ENCODE results near the gene COX6B1.
A peak's percentile ranks its signal among the peaks of the same experiment; 100 is the strongest.
"Not testable (repeated sequence)": the region's sequence is repeated elsewhere in the genome, so short reads cannot be mapped to it uniquely, and the experiment has no call there.

COX6B1 gene, protein sequence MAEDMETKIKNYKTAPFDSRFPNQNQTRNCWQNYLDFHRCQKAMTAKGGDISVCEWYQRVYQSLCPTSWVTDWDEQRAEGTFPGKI

DNA sequence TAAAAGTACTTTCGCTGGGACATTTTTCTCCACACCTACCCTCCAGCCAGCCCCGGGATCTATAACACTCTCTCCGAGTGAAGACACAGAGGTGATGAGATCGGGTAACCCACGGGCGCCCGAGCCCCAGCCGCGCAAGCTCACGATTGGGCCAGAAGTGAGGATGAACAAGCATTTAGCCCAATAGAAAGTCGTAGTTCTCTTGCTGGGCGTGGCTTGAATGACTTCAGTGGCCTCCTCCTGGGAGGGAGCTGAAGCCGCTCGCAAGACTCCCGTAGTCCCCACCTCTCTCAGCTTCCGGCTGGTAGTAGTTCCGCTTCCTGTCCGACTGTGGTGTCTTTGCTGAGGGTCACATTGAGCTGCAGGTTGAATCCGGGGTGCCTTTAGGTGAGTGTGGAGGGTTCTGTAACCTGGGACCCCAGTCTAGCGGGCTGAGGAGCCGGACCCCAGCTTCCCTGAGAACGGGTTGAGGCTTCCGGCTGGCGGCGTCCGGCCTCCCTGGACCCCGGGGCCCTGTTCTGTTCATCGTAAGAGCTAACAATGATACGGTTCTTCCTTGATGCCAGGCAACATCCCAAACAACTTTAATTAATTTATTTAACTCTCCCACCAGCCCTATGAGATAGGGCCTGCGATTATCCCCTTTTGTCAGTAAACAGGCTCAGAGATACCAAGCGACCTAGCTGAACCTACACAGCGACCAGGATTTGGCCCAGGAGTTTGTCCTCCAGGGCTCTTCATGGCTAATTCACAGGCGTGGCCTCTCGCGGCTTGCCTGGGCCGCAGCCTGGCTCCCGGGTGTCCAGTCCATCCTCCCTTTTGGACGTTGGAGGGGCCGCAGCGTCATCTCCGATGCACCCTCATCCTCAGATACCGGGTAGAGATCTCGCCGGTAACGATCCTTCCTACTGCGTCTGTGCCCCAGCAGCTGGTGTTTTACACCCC is at the start of gene COX6B1:
Gene COX6B1 (plus strand): TSS at position 307 of the 945 bp plus-strand sequence. CDS start 2,921 bp downstream, outside the sequence.
- DNase-seq, result peak; percentile 94

DNA sequence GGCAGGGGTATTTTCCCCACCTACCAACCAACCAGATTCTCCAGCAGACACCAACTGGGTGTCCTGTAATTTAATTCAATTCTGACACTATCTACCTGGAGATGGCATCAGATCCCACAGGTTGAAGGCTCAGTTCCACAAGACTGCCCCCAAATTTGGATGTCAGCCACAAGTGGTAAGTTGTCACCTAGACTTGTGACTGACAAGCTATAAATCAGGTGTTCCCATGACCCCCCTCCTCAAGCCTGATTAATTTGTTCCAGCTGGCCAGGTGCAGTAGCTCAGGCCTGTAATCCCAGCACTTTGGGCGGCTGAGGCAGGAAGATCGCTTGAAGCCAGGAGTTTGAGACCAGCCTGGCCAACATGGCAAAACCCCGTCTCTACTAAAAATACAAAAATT is 46.2 kb upstream of the COX6B1 start:
- DNase-seq, result no peak

GRCh38 chr19:35604436-35604835 is 43.7 kb upstream of the COX6B1 start:
- not testable (repeated sequence) for DNase-seq

- not testable (repeated sequence) for DNase-seq
These were observed 41.0 kb upstream of the COX6B1 start for GRCh38 chr19:35607170-35607569.

DNA sequence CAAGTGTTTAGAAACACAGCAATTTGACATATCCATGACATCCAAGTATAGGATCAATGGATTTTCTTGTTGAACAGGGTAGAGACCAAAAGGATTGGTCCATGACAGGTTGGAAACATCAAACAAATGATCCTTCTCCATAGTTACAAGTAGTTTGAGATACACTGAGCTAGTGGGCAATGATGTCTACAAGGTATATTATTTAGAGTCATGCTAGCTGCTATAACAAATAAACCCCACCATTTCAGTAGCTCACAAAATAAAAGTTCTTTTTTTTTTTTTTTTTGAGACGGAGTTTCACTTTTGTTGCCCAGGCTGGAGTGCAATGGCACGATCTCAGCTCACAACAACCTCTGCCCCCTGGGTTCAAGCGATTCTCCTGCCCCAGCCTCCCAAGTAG is 40.5 kb upstream of the COX6B1 start:
- DNase-seq, result no peak

GRCh38 chr19:35608251-35608650 is 39.9 kb upstream of the COX6B1 start:
- DNase-seq, result no peak

DNA sequence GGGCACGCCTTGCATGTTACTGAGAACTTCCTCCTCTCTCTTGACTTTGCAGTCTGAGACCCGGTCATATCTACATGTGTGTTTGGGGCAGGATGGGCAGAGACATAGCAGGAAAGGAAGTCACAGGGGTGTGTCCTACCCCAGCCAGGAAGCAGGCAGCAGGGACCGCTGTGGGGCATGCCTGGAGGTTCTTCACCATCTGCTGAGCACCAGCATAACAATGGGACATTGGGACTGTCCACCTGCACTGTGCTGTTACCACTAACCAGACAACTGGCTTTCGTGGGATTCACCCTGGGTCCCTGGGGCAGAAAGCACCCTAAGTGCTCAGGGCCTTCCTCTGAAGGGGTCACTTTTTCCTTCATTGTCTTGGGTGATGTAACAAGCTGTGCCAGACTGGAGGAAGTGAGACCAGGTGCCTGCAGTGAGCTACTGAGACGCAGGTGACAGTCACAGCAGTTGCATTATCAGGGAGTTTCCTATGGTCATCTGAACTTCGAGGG is 38.2 kb upstream of the COX6B1 start:
- DNase-seq, result no peak

- no peak for DNase-seq
These were observed 35.9 kb upstream of the COX6B1 start for GRCh38 chr19:35612224-35612558.

DNA sequence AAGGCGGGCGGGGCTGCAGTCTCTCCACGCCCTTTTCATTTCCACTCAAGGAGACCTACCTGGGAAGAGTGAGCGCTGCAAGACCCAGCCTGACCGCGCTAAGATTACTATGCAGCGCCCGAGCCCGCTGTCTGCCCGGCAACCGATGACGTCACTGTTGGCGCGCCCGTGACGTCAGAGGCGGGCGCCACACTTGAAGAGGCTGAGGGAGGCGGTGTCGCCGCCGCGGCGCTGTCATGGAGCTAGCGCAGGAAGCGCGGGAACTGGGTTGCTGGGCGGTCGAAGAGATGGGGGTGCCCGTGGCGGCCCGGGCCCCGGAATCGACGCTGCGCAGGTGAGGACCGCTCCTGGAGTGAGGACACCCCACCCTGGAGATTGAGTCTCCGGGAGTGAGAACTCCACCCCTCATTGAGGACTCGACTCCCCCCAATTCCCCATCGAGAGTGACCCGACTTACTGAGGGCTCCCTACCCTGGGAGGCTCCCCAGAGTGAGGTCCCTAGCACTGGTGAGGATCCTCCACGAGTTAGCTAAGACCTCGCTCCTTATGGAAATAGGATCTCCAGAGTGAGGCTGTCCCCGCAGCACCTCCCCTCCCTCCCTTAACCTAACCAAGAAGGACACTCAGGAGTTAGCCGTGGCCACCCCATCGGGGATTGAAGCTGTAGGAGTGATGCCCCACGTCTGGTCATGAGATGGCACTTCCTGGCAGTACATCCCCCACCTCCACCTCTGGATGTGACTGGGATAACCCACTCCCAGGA is 35.4 kb upstream of the COX6B1 start, which contains the start of gene HAUS5:
Gene HAUS5 (plus strand): TSS at position 177 of the 763 bp plus-strand sequence. CDS start 60 bp downstream, at position 237.
- DNase-seq, result peak; percentile 86

- no peak for DNase-seq
These were observed 34.5 kb upstream of the COX6B1 start for GRCh38 chr19:35613574-35613973.

GRCh38 chr19:35615036-35615435 is 33.1 kb upstream of the COX6B1 start:
- no peak for DNase-seq

- DNase-seq, result no peak
These were observed 29.3 kb upstream of the COX6B1 start for GRCh38 chr19:35618857-35619256.

GRCh38 chr19:35619290-35619923 is 28.7 kb upstream of the COX6B1 start:
- no peak for DNase-seq

DNA sequence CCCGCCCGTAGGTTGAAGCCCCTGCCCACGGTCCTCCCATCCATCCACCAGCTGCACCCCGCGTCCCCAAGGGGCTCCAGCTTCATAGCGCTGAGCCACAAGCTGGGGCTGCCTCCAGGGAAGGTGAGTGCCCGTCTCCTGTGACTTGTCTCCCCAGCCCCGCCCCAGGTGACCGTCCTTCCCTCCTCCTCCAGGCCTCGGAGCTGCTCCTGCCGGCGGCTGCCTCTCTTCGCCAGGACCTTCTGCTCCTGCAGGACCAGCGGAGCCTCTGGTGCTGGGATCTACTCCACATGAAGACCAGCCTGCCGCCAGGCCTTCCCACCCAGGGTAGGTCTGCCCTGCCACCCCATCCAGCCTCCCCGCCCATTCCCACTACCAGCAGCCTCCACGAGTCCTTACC is 28.1 kb upstream of the COX6B1 start:
- DNase-seq, result no peak

GRCh38 chr19:35621708-35622107 is 26.4 kb upstream of the COX6B1 start:
- DNase-seq, result no peak

DNA sequence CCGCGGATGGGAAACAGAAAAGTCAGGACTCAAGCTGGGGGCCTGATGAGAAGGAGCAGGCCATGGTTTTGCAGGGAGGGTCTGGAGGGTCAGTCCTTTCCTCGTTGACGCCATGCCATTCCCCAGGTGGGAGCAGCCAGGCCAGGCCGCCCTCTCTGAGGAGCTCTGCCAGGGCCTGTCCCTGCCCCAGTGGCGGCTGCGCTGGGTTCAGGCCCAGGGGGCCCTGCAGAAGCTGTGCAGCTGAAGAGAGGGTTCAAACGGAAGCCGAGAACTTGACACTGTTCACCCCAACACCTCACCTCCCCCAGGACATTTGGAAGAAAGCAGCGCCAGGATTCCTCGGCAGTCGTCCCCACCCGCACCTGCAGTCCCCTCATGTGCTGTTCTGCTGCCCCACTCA is 25.4 kb upstream of the COX6B1 start:
- DNase-seq, result no peak

- DNase-seq, result no peak
These were observed 24.7 kb upstream of the COX6B1 start for GRCh38 chr19:35623327-35624010.

DNA sequence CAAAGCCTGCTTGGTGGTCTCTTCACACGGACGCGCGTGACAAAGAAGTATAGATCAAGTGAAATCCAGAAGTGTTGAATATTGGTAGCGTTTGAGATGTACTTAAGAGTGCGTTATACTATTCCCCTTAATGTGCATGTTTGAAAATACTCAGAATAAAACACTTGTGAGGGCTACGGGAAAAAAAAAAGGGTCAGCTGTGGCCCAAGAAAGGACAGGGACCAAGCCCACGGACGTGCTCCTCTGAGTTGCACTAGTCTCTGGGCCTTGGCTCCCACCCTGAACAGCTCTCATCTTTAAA is 19.9 kb upstream of the COX6B1 start:
- no peak for DNase-seq

DNA sequence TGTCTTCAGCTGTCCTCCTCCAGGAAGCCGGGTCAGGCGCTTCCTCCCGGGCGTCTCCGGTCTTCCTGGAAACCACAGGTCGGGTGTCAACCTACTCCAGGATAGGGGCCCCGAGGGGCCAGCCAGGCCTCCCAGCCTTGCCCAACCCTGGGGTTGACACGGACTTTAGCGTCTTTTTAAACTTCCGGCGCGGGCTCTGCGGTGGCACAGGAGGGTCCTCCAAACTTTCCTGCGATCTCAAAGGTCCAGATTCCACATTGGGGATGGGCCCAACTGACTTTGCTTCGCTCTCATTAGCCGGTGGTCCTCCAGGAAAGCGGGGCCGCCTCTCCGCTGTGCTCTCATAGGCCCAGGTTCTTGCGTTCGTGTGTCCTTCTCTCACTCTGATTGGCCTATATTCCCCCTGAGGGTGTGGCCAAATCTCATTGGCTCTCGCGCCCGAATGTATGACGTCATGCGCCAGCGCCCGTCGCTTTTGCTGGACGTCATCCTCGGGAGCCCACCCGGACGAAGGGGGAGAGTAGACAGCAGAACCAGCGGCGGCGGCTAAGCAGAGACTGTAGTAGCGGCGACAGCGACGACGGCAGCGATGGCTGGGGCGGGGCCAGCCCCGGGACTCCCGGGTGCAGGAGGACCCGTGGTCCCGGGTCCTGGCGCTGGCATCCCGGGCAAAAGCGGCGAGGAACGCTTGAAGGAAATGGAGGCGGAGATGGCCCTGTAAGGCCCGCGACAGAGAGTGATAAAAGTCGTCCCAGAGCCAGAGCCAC is 19.4 kb upstream of the COX6B1 start, which contains the start of gene RBM42:
Gene RBM42 (plus strand): TSS at position 472 of the 767 bp plus-strand sequence. CDS start 118 bp downstream, at position 590.
- DNase-seq, result peak; percentile 93

- no peak for DNase-seq
These were observed 18.8 kb upstream of the COX6B1 start for GRCh38 chr19:35629332-35629633.

- no peak for DNase-seq
These were observed 14.2 kb upstream of the COX6B1 start for GRCh38 chr19:35633727-35634440.
